ENCODE data around the gene DOCK4. TPM values are rescaled to one million over a fixed set of nuclear protein-coding genes. Genes with fewer than 3 reads are reported as not detected.

Gene DOCK4
- total RNA-seq, 1 experiment from 2014 or later, result 3.4 TPM

- intact Hi-C loops (cut with micrococcal nuclease; ENCODE audit: unreplicated experiment), result no loop called here
- CTCF ChIA-PET, result no interaction called here
- no peak overlapping the region for H3K4me3 Mint-ChIP-seq (ENCODE audit: low read depth, unreplicated experiment)
- no TSS peak for BruUV-seq (replicated peaks)
- no peaks in the 10 kb centered on the region for H3K9me3 Mint-ChIP-seq (ENCODE audit: low read depth, unreplicated experiment)
- no peak overlapping the region for H3K27ac Mint-ChIP-seq (ENCODE audit: unreplicated experiment)
- H3K27me3 Mint-ChIP-seq (ENCODE audit: unreplicated experiment), result no peaks in the 10 kb centered on the region
- no peaks in the 10 kb centered on the region for H3K4me1 Mint-ChIP-seq (ENCODE audit: low read depth, unreplicated experiment)
- TF ChIP-seq, protein P1, sequence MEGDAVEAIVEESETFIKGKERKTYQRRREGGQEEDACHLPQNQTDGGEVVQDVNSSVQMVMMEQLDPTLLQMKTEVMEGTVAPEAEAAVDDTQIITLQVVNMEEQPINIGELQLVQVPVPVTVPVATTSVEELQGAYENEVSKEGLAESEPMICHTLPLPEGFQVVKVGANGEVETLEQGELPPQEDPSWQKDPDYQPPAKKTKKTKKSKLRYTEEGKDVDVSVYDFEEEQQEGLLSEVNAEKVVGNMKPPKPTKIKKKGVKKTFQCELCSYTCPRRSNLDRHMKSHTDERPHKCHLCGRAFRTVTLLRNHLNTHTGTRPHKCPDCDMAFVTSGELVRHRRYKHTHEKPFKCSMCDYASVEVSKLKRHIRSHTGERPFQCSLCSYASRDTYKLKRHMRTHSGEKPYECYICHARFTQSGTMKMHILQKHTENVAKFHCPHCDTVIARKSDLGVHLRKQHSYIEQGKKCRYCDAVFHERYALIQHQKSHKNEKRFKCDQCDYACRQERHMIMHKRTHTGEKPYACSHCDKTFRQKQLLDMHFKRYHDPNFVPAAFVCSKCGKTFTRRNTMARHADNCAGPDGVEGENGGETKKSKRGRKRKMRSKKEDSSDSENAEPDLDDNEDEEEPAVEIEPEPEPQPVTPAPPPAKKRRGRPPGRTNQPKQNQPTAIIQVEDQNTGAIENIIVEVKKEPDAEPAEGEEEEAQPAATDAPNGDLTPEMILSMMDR (IDR thresholded peaks at IDR 0.05; ENCODE audit: unreplicated experiment), result no peak
- H3K36me3 Mint-ChIP-seq (ENCODE audit: insufficient read depth, unreplicated experiment), result no peaks in the 10 kb centered on the region
- no peak for DNase-seq
Measured at GRCh38 chr7:111903016-111903415, 303.2 kb downstream of the DOCK4 start.

GRCh38 chr7:111900283-111900682, 305.9 kb downstream of the DOCK4 start:
- CTCF ChIA-PET, result no interaction called here
- Mint-ChIP-seq H3K27me3 (ENCODE audit: unreplicated experiment) (no peaks in the 10 kb centered on the region), H3K4me1 (ENCODE audit: low read depth, unreplicated experiment) (no peaks in the 10 kb centered on the region), H3K27ac (ENCODE audit: unreplicated experiment) (no peak overlapping the region), H3K9me3 (ENCODE audit: low read depth, unreplicated experiment) (peaks cover 4% of the 10 kb centered on the region), H3K36me3 (ENCODE audit: insufficient read depth, unreplicated experiment) (no peaks in the 10 kb centered on the region), H3K4me3 (ENCODE audit: low read depth, unreplicated experiment) (no peak overlapping the region)
- BruUV-seq (replicated peaks), result no TSS peak
- intact Hi-C loops (cut with micrococcal nuclease; ENCODE audit: unreplicated experiment), result no loop called here
- TF ChIP-seq, protein P1 (IDR thresholded peaks at IDR 0.05; ENCODE audit: unreplicated experiment), result no peak
- DNase-seq, result no peak

DNA sequence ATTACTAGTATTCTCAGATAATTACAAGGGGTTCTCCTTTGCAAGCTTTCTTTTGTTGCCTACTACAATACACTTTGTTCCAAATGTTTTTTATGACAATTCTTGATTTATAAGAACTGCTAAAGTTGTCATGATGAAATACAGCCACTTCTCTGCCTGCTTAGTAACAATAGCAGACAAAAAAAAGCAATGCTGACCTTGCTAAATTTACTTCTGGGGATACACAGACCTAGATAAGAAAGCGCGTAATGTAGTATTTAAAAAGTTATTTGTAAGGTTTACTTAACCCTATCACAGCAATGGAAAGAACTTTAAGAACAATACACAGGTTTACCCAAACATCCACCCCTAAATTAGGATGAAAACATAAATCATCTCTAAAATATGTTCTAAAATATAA, 311.1 kb downstream of the DOCK4 start:
- TF ChIP-seq, protein P1 (IDR thresholded peaks at IDR 0.05; ENCODE audit: unreplicated experiment), result no peak
- H3K9me3 Mint-ChIP-seq (ENCODE audit: low read depth, unreplicated experiment), result peaks cover 4% of the 10 kb centered on the region
- no TSS peak for BruUV-seq (replicated peaks)
- CTCF ChIA-PET, result no interaction called here
- no peak overlapping the region for H3K27ac Mint-ChIP-seq (ENCODE audit: unreplicated experiment)
- no peaks in the 10 kb centered on the region for H3K4me1 Mint-ChIP-seq (ENCODE audit: low read depth, unreplicated experiment)
- H3K36me3 Mint-ChIP-seq (ENCODE audit: insufficient read depth, unreplicated experiment), result no peaks in the 10 kb centered on the region
- H3K4me3 Mint-ChIP-seq (ENCODE audit: low read depth, unreplicated experiment), result no peak overlapping the region
- DNase-seq, result no peak
- intact Hi-C loops (cut with micrococcal nuclease; ENCODE audit: unreplicated experiment), result no loop called here
- H3K27me3 Mint-ChIP-seq (ENCODE audit: unreplicated experiment), result no peaks in the 10 kb centered on the region

DNA sequence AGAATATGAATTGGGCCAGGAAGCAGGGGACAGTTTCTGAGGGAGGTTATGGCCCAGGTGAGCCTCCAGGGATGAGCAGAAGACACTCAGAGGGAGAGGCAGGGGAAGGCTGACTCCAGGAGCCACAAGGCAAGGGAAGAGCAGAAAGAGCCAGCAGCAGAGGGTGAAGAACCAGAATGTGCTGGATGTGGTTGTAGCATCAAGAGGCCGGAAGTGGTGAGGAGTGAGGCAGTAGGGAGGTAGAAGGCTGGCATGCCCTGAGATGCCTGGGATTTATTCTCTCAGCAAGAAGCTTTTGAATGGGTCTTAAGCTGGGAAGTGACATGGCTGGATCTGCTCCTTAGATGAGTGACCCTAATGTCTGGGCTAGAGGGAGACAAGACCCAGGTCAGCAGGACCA, 311.7 kb downstream of the DOCK4 start:
- Mint-ChIP-seq H3K36me3 (ENCODE audit: insufficient read depth, unreplicated experiment) (no peaks in the 10 kb centered on the region), H3K4me3 (ENCODE audit: low read depth, unreplicated experiment) (no peak overlapping the region), H3K27ac (ENCODE audit: unreplicated experiment) (no peak overlapping the region), H3K4me1 (ENCODE audit: low read depth, unreplicated experiment) (no peaks in the 10 kb centered on the region), H3K9me3 (ENCODE audit: low read depth, unreplicated experiment) (peaks cover 4% of the 10 kb centered on the region), H3K27me3 (ENCODE audit: unreplicated experiment) (no peaks in the 10 kb centered on the region)
- TF ChIP-seq, protein P1 (IDR thresholded peaks at IDR 0.05; ENCODE audit: unreplicated experiment), result no peak
- no TSS peak for BruUV-seq (replicated peaks)
- CTCF ChIA-PET, result no interaction called here
- intact Hi-C loops (cut with micrococcal nuclease; ENCODE audit: unreplicated experiment), result no loop called here
- DNase-seq, result no peak

- no peak for DNase-seq
- no peak overlapping the region for H3K27ac Mint-ChIP-seq (ENCODE audit: unreplicated experiment)
- no peaks in the 10 kb centered on the region for H3K36me3 Mint-ChIP-seq (ENCODE audit: insufficient read depth, unreplicated experiment)
- H3K9me3 Mint-ChIP-seq (ENCODE audit: low read depth, unreplicated experiment), result peaks cover 4% of the 10 kb centered on the region
- no peaks in the 10 kb centered on the region for H3K27me3 Mint-ChIP-seq (ENCODE audit: unreplicated experiment)
- CTCF ChIA-PET, result no interaction called here
- H3K4me3 Mint-ChIP-seq (ENCODE audit: low read depth, unreplicated experiment), result no peak overlapping the region
- no TSS peak for BruUV-seq (replicated peaks)
- intact Hi-C loops (cut with micrococcal nuclease; ENCODE audit: unreplicated experiment), result no loop called here
- H3K4me1 Mint-ChIP-seq (ENCODE audit: low read depth, unreplicated experiment), result no peaks in the 10 kb centered on the region
- TF ChIP-seq, protein P1 (IDR thresholded peaks at IDR 0.05; ENCODE audit: unreplicated experiment), result no peak
Measured at GRCh38 chr7:111893190-111893589, 313.0 kb downstream of the DOCK4 start.

Measured in Calu3 (cell line).